ENCODE data around the gene C2orf76.
A peak's percentile ranks its signal among the peaks of the same experiment; 100 is the strongest.
"Not testable (repeated sequence)": the region's sequence is repeated elsewhere in the genome, so short reads cannot be mapped to it uniquely, and the experiment has no call there.

Gene C2orf76

GRCh38 chr2:119407430-119408220, 41.0 kb upstream of the C2orf76 start:
- Histone ChIP-seq H3K9me3 (ENCODE audit: severe bottlenecking) (no peaks in the 10 kb centered on the region), H3K27ac (no peak overlapping the region), H3K36me3 (no peaks in the 10 kb centered on the region), H3K4me3 (ENCODE audit: low read depth, low read length) (no peak overlapping the region), H3K27me3 (ENCODE audit: insufficient read depth, low read depth, severe bottlenecking) (no peaks in the 10 kb centered on the region)
- TF ChIP-seq CTCF (IDR thresholded peaks at IDR 0.05; ENCODE audit: low read depth, low read length) = peak; percentile 75
- peak; percentile 56 for DNase-seq

GRCh38 chr2:119405151-119405550, 38.5 kb upstream of the C2orf76 start:
- Histone ChIP-seq H3K9me3 (ENCODE audit: severe bottlenecking) (no peaks in the 10 kb centered on the region), H3K4me3 (ENCODE audit: low read depth, low read length) (no peak overlapping the region), H3K27ac (no peak overlapping the region), H3K27me3 (ENCODE audit: insufficient read depth, low read depth, severe bottlenecking) (no peaks in the 10 kb centered on the region), H3K36me3 (no peaks in the 10 kb centered on the region)
- no peak for DNase-seq
- TF ChIP-seq CTCF (IDR thresholded peaks at IDR 0.05; ENCODE audit: low read depth, low read length) = no peak

GRCh38 chr2:119403618-119404017, 37.0 kb upstream of the C2orf76 start:
- H3K27ac ChIP-seq; H3K4me3 ChIP-seq (ENCODE audit: low read depth, low read length); H3K9me3 ChIP-seq (ENCODE audit: severe bottlenecking); H3K36me3 ChIP-seq; H3K27me3 ChIP-seq (ENCODE audit: insufficient read depth, low read depth, severe bottlenecking); DNase-seq: not testable (repeated sequence)

GRCh38 chr2:119402645-119403560, 36.3 kb upstream of the C2orf76 start:
- no peak for DNase-seq
- TF ChIP-seq CTCF (IDR thresholded peaks at IDR 0.05; ENCODE audit: low read depth, low read length) = no peak
- H3K27me3 ChIP-seq (ENCODE audit: insufficient read depth, low read depth, severe bottlenecking) = no peaks in the 10 kb centered on the region
- H3K9me3 ChIP-seq (ENCODE audit: severe bottlenecking) = no peaks in the 10 kb centered on the region
- H3K27ac ChIP-seq = no peak overlapping the region
- no peaks in the 10 kb centered on the region for H3K36me3 ChIP-seq
- no peak overlapping the region for H3K4me3 ChIP-seq (ENCODE audit: low read depth, low read length)

- DNase-seq = no peak
- Histone ChIP-seq H3K9me3 (ENCODE audit: severe bottlenecking) (no peaks in the 10 kb centered on the region), H3K27me3 (ENCODE audit: insufficient read depth, low read depth, severe bottlenecking) (no peaks in the 10 kb centered on the region), H3K4me3 (ENCODE audit: low read depth, low read length) (no peak overlapping the region), H3K27ac (no peak overlapping the region), H3K36me3 (no peaks in the 10 kb centered on the region)
- no peak for TF ChIP-seq CTCF (IDR thresholded peaks at IDR 0.05; ENCODE audit: low read depth, low read length)
Measured at GRCh38 chr2:119402106-119402505, 35.5 kb upstream of the C2orf76 start.

- DNase-seq = no peak
- no peak for TF ChIP-seq CTCF (IDR thresholded peaks at IDR 0.05; ENCODE audit: low read depth, low read length)
- Histone ChIP-seq H3K4me3 (ENCODE audit: low read depth, low read length) (no peak overlapping the region), H3K27ac (no peak overlapping the region), H3K9me3 (ENCODE audit: severe bottlenecking) (no peaks in the 10 kb centered on the region), H3K36me3 (no peaks in the 10 kb centered on the region), H3K27me3 (ENCODE audit: insufficient read depth, low read depth, severe bottlenecking) (no peaks in the 10 kb centered on the region)
Measured at GRCh38 chr2:119397196-119397595, 30.6 kb upstream of the C2orf76 start.
